ENCODE data around the gene INSYN2B. TPM values are rescaled to one million over a fixed set of nuclear protein-coding genes. Genes with fewer than 3 reads are reported as not detected.

The INSYN2B gene
- total RNA-seq, 1 experiment from 2014 or later: not detected

DNA sequence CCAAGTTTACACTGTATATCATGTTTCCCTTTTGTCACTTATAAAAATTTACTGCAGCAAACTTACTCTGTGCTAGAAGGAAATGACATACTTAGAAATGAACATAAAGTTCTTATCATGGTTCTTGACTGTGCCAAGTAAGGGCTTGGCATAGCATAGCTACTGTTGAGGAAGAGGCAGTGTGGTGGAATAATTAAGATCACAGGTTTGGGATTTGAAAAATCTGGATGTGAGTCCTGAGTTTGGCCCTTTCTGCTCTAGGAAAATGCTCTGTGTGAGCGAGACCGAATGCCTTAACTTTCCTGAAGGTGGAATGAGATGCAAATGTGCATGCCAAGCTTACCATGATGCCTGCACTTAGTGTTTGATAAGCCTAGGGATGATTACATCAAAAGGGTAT, 99.5 kb downstream of the INSYN2B start:
- Mint-ChIP-seq H3K4me1 (peaks cover 7% of the 10 kb centered on the region), H3K27ac (no peak overlapping the region), H3K36me3 (no peaks in the 10 kb centered on the region), H3K27me3 (ENCODE audit: low read depth) (no peaks in the 10 kb centered on the region), H3K4me3 (no peak overlapping the region), H3K9me3 (0 out of 2 replicates have a peak, but pooled peaks cover 2% of the 10 kb centered on the region)
- no peak for TF ChIP-seq RELA (CRISPR knock-in tag; IDR thresholded peaks at IDR 0.05; ENCODE audit: borderline replicate concordance)
- TF ChIP-seq ZNF423 (CRISPR knock-in tag; IDR thresholded peaks at IDR 0.05): no peak
- TF ChIP-seq, protein P1, sequence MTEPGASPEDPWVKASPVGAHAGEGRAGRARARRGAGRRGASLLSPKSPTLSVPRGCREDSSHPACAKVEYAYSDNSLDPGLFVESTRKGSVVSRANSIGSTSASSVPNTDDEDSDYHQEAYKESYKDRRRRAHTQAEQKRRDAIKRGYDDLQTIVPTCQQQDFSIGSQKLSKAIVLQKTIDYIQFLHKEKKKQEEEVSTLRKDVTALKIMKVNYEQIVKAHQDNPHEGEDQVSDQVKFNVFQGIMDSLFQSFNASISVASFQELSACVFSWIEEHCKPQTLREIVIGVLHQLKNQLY (CRISPR knock-in tag; IDR thresholded peaks at IDR 0.05): no peak
- TF ChIP-seq, protein P2, sequence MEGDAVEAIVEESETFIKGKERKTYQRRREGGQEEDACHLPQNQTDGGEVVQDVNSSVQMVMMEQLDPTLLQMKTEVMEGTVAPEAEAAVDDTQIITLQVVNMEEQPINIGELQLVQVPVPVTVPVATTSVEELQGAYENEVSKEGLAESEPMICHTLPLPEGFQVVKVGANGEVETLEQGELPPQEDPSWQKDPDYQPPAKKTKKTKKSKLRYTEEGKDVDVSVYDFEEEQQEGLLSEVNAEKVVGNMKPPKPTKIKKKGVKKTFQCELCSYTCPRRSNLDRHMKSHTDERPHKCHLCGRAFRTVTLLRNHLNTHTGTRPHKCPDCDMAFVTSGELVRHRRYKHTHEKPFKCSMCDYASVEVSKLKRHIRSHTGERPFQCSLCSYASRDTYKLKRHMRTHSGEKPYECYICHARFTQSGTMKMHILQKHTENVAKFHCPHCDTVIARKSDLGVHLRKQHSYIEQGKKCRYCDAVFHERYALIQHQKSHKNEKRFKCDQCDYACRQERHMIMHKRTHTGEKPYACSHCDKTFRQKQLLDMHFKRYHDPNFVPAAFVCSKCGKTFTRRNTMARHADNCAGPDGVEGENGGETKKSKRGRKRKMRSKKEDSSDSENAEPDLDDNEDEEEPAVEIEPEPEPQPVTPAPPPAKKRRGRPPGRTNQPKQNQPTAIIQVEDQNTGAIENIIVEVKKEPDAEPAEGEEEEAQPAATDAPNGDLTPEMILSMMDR (IDR thresholded peaks at IDR 0.05): no peak
- TF ChIP-seq, protein P3, sequence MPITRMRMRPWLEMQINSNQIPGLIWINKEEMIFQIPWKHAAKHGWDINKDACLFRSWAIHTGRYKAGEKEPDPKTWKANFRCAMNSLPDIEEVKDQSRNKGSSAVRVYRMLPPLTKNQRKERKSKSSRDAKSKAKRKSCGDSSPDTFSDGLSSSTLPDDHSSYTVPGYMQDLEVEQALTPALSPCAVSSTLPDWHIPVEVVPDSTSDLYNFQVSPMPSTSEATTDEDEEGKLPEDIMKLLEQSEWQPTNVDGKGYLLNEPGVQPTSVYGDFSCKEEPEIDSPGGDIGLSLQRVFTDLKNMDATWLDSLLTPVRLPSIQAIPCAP (CRISPR knock-in tag; IDR thresholded peaks at IDR 0.05): no peak
- TF ChIP-seq, protein P4, sequence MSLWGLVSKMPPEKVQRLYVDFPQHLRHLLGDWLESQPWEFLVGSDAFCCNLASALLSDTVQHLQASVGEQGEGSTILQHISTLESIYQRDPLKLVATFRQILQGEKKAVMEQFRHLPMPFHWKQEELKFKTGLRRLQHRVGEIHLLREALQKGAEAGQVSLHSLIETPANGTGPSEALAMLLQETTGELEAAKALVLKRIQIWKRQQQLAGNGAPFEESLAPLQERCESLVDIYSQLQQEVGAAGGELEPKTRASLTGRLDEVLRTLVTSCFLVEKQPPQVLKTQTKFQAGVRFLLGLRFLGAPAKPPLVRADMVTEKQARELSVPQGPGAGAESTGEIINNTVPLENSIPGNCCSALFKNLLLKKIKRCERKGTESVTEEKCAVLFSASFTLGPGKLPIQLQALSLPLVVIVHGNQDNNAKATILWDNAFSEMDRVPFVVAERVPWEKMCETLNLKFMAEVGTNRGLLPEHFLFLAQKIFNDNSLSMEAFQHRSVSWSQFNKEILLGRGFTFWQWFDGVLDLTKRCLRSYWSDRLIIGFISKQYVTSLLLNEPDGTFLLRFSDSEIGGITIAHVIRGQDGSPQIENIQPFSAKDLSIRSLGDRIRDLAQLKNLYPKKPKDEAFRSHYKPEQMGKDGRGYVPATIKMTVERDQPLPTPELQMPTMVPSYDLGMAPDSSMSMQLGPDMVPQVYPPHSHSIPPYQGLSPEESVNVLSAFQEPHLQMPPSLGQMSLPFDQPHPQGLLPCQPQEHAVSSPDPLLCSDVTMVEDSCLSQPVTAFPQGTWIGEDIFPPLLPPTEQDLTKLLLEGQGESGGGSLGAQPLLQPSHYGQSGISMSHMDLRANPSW (CRISPR knock-in tag; conservative IDR thresholded peaks at IDR 0.05; ENCODE audit: low read depth): no peak
- no peak for TF ChIP-seq ZNF219 (CRISPR knock-in tag; IDR thresholded peaks at IDR 0.05; ENCODE audit: borderline replicate concordance)
- TF ChIP-seq ZNF138 (CRISPR knock-in tag; conservative IDR thresholded peaks at IDR 0.05): no peak
- TF ChIP-seq, protein P5, sequence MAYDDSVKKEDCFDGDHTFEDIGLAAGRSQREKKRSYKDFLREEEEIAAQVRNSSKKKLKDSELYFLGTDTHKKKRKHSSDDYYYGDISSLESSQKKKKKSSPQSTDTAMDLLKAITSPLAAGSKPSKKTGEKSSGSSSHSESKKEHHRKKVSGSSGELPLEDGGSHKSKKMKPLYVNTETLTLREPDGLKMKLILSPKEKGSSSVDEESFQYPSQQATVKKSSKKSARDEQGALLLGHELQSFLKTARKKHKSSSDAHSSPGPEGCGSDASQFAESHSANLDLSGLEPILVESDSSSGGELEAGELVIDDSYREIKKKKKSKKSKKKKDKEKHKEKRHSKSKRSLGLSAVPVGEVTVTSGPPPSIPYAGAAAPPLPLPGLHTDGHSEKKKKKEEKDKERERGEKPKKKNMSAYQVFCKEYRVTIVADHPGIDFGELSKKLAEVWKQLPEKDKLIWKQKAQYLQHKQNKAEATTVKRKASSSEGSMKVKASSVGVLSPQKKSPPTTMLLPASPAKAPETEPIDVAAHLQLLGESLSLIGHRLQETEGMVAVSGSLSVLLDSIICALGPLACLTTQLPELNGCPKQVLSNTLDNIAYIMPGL (CRISPR knock-in tag; IDR thresholded peaks at IDR 0.05): no peak
- TF ChIP-seq FOXP1 (CRISPR knock-in tag; IDR thresholded peaks at IDR 0.05; ENCODE audit: borderline replicate concordance): no peak
- no peak for TF ChIP-seq FOXJ3 (CRISPR knock-in tag; IDR thresholded peaks at IDR 0.05; ENCODE audit: borderline replicate concordance)
- TF ChIP-seq, protein P6, sequence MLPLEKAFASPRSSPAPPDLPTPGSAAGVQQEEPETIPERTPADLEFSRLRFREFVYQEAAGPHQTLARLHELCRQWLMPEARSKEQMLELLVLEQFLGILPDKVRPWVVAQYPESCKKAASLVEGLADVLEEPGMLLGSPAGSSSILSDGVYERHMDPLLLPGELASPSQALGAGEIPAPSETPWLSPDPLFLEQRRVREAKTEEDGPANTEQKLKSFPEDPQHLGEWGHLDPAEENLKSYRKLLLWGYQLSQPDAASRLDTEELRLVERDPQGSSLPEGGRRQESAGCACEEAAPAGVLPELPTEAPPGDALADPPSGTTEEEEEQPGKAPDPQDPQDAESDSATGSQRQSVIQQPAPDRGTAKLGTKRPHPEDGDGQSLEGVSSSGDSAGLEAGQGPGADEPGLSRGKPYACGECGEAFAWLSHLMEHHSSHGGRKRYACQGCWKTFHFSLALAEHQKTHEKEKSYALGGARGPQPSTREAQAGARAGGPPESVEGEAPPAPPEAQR (CRISPR knock-in tag; IDR thresholded peaks at IDR 0.05): no peak
- TF ChIP-seq TEAD4 (CRISPR knock-in tag; IDR thresholded peaks at IDR 0.05): no peak
- no peak for ATAC-seq
- DNase-seq (ENCODE audit: low spot score): no peak
- ChIA-PET POLR2A (no interaction called here), CTCF (interaction anchor here (1.0 kb wide), 1 partner anchor 100 kb away, joined by 3 read pairs; the partner anchor contains the start of gene INSYN2B)

DNA sequence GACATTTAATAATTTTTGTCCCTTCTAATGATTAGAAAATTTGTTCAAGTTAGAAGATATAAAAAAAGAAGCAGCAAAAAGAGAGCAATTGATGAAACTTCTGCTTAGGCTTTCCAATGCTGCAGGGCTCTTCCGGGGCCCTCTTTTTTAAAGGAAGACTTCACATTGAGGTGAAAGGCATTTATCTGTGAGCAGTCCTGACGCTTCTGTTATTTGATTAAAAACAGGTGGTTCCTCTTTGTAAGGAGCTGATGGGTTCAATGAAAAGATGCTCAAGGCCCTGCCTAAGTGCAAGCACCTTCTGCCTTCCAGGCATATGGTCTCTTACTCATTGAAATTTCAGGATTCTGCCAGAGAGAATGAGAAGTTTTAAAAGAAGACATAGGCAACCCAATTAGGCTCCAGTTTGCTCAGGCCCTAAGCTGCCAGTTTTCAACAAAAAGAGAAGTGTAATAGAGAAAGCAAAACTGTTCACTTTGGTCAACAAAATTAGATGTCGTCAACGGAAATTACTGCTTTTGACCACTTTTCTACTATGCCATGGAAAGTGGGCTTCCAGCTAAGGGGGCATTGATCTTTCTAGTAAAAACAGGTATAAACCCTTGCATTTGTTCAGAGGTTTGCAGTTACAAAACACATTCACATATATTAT, 100.2 kb downstream of the INSYN2B start:
- CTCF ChIA-PET: interaction anchor here (1.0 kb wide), 1 partner anchor 100 kb away, joined by 3 read pairs; the partner anchor contains the start of gene INSYN2B

More for the DNA sequence above, 100.2 kb downstream of the INSYN2B start:
- Mint-ChIP-seq H3K9me3 (0 out of 2 replicates have a peak, but pooled peaks cover 2% of the 10 kb centered on the region), H3K27ac (no peak overlapping the region), H3K4me1 (peaks cover 7% of the 10 kb centered on the region), H3K27me3 (ENCODE audit: low read depth) (no peaks in the 10 kb centered on the region), H3K4me3 (no peak overlapping the region), H3K36me3 (no peaks in the 10 kb centered on the region)
- ATAC-seq: no peak
- POLR2A ChIA-PET: no interaction called here
- TF ChIP-seq TEAD1 (CRISPR knock-in tag; IDR thresholded peaks at IDR 0.05) (no peak), GTF2I (CRISPR knock-in tag; conservative IDR thresholded peaks at IDR 0.05) (no peak)
- TF ChIP-seq, protein P7, sequence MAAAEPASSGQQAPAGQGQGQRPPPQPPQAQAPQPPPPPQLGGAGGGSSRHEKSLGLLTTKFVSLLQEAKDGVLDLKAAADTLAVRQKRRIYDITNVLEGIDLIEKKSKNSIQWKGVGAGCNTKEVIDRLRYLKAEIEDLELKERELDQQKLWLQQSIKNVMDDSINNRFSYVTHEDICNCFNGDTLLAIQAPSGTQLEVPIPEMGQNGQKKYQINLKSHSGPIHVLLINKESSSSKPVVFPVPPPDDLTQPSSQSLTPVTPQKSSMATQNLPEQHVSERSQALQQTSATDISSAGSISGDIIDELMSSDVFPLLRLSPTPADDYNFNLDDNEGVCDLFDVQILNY (CRISPR knock-in tag; IDR thresholded peaks at IDR 0.05): no peak
- TF ChIP-seq, protein P8, sequence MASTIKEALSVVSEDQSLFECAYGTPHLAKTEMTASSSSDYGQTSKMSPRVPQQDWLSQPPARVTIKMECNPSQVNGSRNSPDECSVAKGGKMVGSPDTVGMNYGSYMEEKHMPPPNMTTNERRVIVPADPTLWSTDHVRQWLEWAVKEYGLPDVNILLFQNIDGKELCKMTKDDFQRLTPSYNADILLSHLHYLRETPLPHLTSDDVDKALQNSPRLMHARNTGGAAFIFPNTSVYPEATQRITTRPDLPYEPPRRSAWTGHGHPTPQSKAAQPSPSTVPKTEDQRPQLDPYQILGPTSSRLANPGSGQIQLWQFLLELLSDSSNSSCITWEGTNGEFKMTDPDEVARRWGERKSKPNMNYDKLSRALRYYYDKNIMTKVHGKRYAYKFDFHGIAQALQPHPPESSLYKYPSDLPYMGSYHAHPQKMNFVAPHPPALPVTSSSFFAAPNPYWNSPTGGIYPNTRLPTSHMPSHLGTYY (CRISPR knock-in tag; IDR thresholded peaks at IDR 0.05): no peak
- DNase-seq (ENCODE audit: low spot score): no peak

Measured in WTC11 (cell line).